ENCODE data around the gene PNCK.

The PNCK gene

DNA sequence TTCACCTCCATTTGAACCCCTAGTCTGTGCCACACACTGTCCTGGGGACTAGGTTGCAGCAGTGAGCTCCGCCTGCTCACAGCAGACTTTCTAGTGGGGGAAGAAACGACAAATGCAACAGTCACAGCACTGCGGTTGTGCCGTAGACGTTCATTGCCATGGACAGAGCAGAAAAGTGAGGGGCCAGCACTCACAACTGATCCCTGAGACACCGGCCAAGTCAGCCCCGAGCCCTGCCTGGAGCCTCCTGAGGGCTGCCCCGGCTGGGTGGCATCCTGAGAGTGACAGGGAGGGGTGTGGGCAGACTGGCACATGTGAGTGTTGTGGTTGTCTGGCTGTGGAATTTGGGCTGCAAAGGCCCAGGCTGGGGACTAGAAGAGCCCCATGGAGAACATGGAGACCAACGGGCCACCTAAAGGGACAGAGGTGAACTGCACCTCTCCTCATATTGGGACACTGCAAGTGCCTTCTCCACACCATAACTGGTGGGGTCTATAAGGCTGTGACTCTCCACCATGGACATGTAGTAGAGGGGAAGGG lies 22.0 kb downstream of the PNCK start:
- no peak overlapping the region for H3K4me3 ChIP-seq (ENCODE audit: control insufficient read depth, low read depth, low read length)
- TF ChIP-seq CTCF (conservative IDR thresholded peaks at IDR 0.05; ENCODE audit: control insufficient read depth, insufficient read depth, low read depth, low read length), result peak; percentile 17
- DNase-seq (ENCODE audit: low read depth), result no peak

GRCh38 chrX:153650959-153651358 lies 22.7 kb downstream of the PNCK start:
- DNase-seq (ENCODE audit: low read depth), result no peak
- H3K4me3 ChIP-seq (ENCODE audit: control insufficient read depth, low read depth, low read length), result no peak overlapping the region
- TF ChIP-seq CTCF (conservative IDR thresholded peaks at IDR 0.05; ENCODE audit: control insufficient read depth, insufficient read depth, low read depth, low read length), result no peak

DNA sequence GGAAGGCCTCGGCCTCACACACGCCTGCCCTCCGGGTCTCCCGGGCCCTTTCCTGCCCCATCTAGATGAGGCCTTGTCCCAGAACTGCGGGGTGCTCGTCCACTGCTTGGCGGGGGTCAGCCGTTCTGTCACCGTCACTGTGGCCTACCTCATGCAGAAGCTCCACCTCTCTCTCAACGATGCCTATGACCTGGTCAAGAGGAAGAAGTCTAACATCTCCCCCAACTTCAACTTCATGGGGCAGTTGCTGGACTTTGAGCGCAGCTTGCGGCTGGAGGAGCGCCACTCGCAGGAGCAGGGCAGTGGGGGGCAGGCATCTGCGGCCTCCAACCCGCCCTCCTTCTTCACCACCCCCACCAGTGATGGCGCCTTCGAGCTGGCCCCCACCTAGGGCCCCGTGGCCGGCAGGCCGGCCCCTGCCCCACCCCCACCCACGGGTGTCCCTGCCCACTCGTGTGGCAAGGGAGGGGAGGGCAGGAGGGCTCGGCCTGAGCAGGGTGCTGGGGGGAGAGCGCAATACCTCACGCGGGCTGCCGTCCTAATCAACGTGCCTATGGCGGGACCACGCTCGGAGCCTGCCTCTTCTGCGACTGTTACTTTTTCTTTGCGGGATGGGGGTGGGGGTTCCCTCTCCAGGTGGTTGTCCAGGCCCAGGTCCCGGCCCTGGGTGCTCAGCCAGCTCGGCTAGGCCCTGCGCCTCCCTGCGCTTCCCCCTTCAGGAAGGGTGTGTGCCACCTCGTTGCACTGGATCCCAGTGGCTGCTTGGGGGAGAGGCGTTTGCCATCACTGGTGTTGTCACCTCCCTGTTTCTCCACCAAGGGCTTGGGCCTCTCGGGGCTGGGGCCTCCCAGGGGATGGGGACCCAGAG lies 23.5 kb downstream of the PNCK start:
- no peak for TF ChIP-seq CTCF (conservative IDR thresholded peaks at IDR 0.05; ENCODE audit: control insufficient read depth, insufficient read depth, low read depth, low read length)
- H3K4me3 ChIP-seq (ENCODE audit: control insufficient read depth, low read depth, low read length), result no peak overlapping the region
- no peak for DNase-seq (ENCODE audit: low read depth)

GRCh38 chrX:153649178-153649914 lies 24.3 kb downstream of the PNCK start:
- no peak overlapping the region for H3K4me3 ChIP-seq (ENCODE audit: control insufficient read depth, low read depth, low read length)
- no peak for TF ChIP-seq CTCF (conservative IDR thresholded peaks at IDR 0.05; ENCODE audit: control insufficient read depth, insufficient read depth, low read depth, low read length)
- no peak for DNase-seq (ENCODE audit: low read depth)

GRCh38 chrX:153648358-153649177 lies 25.0 kb downstream of the PNCK start:
- DNase-seq (ENCODE audit: low read depth), result no peak
- no peak overlapping the region for H3K4me3 ChIP-seq (ENCODE audit: control insufficient read depth, low read depth, low read length)
- TF ChIP-seq CTCF (conservative IDR thresholded peaks at IDR 0.05; ENCODE audit: control insufficient read depth, insufficient read depth, low read depth, low read length), result no peak
